ENCODE results near the gene CST9.

- no peak for TF ChIP-seq EZH2 (IDR thresholded peaks at IDR 0.05; ENCODE audit: low read length)
- no peak for TF ChIP-seq CTCF (optimal IDR thresholded peaks at IDR 0.05 in 1 of 3, IDR thresholded peaks at IDR 0.05 in 1 of 3, conservative IDR thresholded peaks at IDR 0.05 in 1 of 3; ENCODE audit: extremely low read depth in 1 of 3, insufficient read depth in 2 of 3, low read length in 3 of 3)
These were observed 35.4 kb downstream of the CST9 start for GRCh38 chr20:23570178-23570760.
